ENCODE results near the gene TTC39C. TPM values are rescaled to one million over a fixed set of nuclear protein-coding genes. Genes with fewer than 3 reads are reported as not detected.
"Not testable (repeated sequence)": the region's sequence is repeated elsewhere in the genome, so short reads cannot be mapped to it uniquely, and the experiment has no call there.

Gene TTC39C
- polyA plus RNA-seq, 1 donor = 10.9 TPM

- DNase-seq = no peak
Measured at GRCh38 chr18:24051031-24051947, 36.7 kb downstream of the TTC39C start.

GRCh38 chr18:24052053-24052452 is 37.5 kb downstream of the TTC39C start:
- DNase-seq = no peak

GRCh38 chr18:24053211-24053610 is 38.7 kb downstream of the TTC39C start:
- DNase-seq = no peak

GRCh38 chr18:24054130-24054529 is 39.6 kb downstream of the TTC39C start:
- no peak for DNase-seq

- no peak for DNase-seq
Measured at GRCh38 chr18:24055009-24055804, 40.7 kb downstream of the TTC39C start.

GRCh38 chr18:24055878-24056277 is 41.3 kb downstream of the TTC39C start:
- DNase-seq = no peak

- DNase-seq = no peak
Measured at GRCh38 chr18:24056506-24056905, 42.0 kb downstream of the TTC39C start.

- DNase-seq = no peak
Measured at GRCh38 chr18:24057804-24058203, 43.2 kb downstream of the TTC39C start.

- DNase-seq = not testable (repeated sequence)
Measured at GRCh38 chr18:24059385-24059784, 44.8 kb downstream of the TTC39C start.

GRCh38 chr18:24060644-24061043 is 46.1 kb downstream of the TTC39C start:
- no peak for DNase-seq

GRCh38 chr18:24063121-24063731 is 48.7 kb downstream of the TTC39C start:
- no peak for DNase-seq

GRCh38 chr18:24064391-24065100 is 50.0 kb downstream of the TTC39C start:
- no peak for DNase-seq

GRCh38 chr18:24065906-24066305 is 51.4 kb downstream of the TTC39C start:
- DNase-seq = no peak

- DNase-seq = no peak
Measured at GRCh38 chr18:24068945-24069693, 54.6 kb downstream of the TTC39C start.

GRCh38 chr18:24071029-24071428 is 56.5 kb downstream of the TTC39C start:
- DNase-seq = no peak

- DNase-seq = no peak
Measured at GRCh38 chr18:24071779-24072178, 57.2 kb downstream of the TTC39C start.

- DNase-seq = no peak
Measured at GRCh38 chr18:24072743-24073142, 58.2 kb downstream of the TTC39C start.

GRCh38 chr18:24073791-24074190 is 59.2 kb downstream of the TTC39C start:
- DNase-seq = no peak

- DNase-seq = not testable (repeated sequence)
Measured at GRCh38 chr18:24074757-24075156, 60.2 kb downstream of the TTC39C start.

- no peak for DNase-seq
Measured at GRCh38 chr18:24075767-24076597, 61.4 kb downstream of the TTC39C start.

Data from left kidney (tissue), 2 donors.